Midbrain (tissue), 1 donor: Measurements from ENCODE around the gene GABARAPL2.
"Not testable (repeated sequence)": the region's sequence is repeated elsewhere in the genome, so short reads cannot be mapped to it uniquely, and the experiment has no call there.

ENCODE experiments used
- DNase-seq: peaks from one replicate; lab custom pipeline; 2025; lab: John Stamatoyannopoulos, UW

Gene GABARAPL2

GRCh38 chr16:75591927-75592326, 25.7 kb downstream of the GABARAPL2 start:
- not testable (repeated sequence) for DNase-seq

DNA sequence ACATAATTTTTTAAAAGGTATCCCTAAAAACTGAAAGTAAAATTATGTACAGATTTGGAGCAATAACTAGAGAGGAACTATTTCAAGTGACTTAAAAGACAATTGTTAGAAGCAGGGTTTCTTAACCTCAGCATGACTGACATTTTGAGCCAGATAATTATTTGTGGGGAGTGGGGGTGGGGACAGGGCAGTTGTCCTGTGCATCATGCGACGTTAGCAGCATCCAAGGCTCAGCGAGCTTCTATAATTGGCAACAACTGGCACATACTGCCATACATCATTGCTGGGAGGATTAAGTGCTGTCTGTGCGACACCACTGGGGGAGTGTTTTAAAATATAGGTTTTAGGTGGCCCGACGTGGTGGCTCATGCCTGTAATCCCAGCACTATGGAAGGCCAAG, 27.1 kb downstream of the GABARAPL2 start:
- DNase-seq = no peak

- DNase-seq = no peak
These were observed 27.9 kb downstream of the GABARAPL2 start for GRCh38 chr16:75593825-75594820.

DNA sequence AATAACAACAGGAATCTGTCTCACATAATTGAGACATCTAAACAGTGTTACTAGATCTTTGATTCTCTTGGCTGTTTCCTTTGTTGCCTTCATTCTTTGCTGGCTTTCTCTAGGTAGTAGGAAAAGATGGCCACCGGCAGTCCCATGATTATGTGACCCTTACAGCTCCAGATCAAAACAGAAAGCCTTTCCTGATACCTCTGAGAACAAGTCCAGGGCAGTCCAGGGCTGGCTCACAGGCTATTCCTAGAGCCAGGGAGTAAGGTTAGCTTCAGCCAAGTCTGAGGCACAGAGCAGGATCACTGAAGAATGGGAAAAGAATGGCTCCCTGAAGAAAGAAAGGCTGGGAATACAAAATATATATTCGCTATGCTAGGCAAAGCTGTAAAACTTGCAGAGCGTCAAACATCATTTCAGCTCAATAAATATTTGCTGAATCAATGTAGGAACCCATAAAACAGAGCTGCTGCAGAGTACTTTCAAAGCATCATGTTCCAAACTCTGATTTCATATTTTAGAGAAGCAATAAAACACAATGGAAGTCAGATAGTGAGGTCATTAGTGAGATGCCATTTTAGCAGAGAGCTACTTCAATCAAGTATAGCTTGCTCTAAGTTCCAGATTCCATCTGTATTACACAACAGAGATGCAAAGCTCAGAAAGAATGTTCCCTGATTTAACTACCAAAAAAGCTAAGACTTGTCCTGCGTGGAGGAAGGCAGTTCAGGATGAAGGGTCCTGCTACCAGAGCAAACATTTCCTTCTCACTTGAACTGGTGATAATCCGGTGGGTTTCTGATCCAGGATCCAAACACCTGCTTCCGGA, 33.5 kb downstream of the GABARAPL2 start:
- DNase-seq = no peak

DNA sequence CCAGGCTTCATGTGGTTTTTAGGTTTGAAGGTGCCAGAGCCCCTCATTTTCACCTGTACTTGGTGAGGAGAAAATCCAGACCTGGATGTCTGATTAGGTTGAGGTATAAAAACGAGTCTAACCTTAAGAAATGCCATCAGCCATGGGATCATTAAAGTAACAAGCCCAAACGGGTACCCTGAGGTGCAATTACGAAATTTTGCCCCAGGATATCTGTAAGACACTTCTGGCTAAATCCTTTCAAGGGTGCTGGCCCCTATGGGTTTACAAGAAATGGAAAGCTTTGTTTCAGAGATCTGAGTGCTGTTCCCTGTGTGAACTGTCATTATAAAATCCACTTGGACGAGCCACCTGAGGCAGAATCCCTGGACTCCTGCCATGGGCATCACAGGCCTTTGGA, 37.1 kb downstream of the GABARAPL2 start:
- DNase-seq = no peak

DNA sequence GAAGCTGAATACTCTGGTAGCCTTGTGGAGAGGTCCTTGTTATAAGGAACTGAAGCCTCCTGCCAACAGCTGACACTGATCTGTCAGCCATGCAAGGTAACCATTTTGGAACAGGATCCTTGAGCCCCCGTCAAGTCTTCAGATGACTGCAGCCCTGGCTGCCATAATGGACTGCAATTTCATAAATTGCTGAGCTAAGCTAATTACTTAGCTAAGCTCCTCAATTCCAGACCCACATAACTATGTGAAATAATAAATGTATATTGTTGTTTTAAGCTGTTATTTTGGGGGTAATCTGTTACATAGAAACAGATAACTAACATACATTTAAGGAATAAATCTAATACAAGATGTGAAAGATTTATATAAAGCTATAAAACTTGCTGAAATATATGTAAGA, 40.3 kb downstream of the GABARAPL2 start:
- no peak for DNase-seq

DNA sequence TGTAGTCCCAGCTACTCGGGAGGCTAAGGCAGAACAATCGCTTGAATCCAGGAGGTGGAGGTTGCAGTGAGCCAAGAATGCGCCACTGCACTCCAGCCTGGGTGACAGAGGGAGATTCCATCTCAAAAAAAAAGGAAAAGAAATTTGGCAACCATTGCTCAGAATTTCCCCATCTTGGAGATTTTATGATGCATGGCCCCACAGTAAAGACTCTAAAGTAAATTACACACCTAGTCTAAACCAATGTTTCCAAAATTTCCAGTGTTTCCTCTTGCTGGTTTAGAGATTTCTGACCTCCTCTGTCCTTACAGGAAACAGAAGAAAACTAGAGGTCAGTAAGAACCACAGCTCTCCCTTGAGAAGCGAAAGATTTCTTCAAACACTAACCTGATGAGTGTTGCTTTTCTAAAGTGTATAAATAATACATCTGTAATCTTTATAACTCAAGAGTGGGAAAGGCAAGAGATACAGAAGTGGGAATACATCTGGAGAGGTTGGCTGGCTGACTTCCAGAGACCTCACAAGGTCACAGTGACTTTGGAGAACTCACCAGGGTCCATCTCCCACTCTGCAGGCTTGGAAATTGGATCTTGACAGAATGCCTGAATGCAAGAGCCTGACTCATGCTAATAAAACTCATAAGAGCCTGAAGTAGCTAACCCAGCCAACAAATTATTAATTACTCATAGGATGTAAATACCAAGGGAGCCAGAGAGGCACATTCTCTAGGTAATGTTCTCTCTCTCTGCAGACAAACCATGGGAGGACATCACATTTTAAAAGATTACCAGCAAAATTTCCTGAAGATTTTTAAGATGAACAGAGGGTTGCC, 48.1 kb downstream of the GABARAPL2 start:
- no peak for DNase-seq

DNA sequence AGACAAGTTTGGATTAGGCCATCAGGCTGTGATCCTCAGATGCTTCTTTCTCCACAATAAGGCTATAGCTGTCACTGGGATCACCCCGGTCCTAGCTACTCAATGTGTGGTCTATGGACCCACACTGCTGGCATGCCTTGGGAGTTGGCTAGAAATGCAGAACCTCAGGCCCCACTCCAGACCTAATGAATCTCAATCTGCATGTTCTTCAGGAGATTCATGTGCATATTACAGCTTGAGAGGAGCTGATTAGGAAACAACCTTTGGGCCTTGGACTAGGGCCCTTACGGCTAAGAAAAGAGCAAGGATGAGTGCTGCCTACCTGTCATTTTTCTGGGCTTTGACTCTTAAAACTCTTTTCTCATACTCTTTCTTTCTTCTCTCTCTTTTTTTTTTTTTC, 49.4 kb downstream of the GABARAPL2 start:
- no peak for DNase-seq

- DNase-seq = no peak
These were observed 50.4 kb downstream of the GABARAPL2 start for GRCh38 chr16:75616521-75617010.

- no peak for DNase-seq
These were observed 50.9 kb downstream of the GABARAPL2 start for GRCh38 chr16:75617121-75617520.

DNA sequence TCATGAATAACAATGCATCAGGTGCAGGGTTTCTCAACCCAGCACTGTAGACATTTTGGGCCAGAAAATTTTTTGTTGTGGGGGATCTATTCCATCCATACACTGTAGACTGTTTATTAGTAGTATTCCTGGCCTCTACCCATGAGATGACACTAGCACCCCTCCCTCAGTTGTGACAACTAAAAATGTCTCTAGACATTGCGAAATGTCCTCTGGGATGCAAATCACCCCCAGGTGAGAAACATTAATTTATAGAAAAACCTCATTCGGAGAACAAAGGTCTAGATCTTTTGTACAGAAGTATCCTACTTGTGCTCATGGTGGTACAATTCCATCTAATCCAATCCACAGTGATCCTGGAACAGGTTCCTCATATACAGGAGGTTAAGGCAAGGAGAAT, 52.6 kb downstream of the GABARAPL2 start:
- DNase-seq = no peak

- no peak for DNase-seq
These were observed 54.4 kb downstream of the GABARAPL2 start for GRCh38 chr16:75620326-75621169.

DNA sequence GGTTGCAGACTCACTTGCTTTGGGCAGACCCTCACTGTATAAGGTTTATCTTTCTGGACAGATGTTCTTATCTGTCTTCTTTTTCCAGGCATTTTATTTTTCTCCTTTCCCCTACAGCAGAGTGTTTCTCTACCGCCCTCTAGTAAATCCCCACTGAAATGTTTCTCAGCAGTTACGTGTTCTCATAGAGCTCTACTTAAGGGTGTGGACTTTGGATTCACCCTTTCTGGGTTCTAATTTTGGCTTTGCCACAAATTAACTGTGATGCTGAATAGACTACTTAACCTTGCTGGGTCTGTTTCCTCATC, 54.9 kb downstream of the GABARAPL2 start:
- peak; percentile 13 for DNase-seq

GRCh38 chr16:75622761-75623605, 56.8 kb downstream of the GABARAPL2 start, which contains the start of gene ADAT1:
ADAT1 (minus strand) TSS chr16:75623281; CDS start chr16:75620799, 2,482 bp downstream.
- peak; percentile 97 for DNase-seq

DNA sequence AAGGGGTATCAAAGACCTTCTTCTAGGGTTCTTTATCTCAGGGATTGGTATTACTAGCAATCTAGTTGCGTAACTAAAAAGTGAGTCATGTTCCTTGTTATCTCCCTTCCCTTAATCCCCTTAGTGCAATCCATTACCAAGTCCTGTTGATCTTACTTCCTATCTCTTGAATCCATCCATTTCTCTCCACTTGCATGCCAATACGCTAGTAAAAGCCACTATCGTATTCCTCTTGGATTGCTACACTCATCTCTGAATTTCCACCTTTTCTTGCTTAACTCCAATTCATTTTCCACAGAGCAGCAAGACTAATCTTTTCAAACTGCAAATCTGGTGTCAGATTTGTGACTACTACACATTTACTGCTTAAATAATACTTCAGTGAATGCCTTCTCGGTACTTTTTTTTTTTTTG, 58.7 kb downstream of the GABARAPL2 start:
- no peak for DNase-seq

- no peak for DNase-seq
These were observed 60.6 kb downstream of the GABARAPL2 start for GRCh38 chr16:75626806-75627205.
